Measurements from ENCODE around the gene CCR7.

The CCR7 gene

GRCh38 chr17:40534371-40535189 lies 30.7 kb downstream of the CCR7 start:
- TF ChIP-seq, protein P1, sequence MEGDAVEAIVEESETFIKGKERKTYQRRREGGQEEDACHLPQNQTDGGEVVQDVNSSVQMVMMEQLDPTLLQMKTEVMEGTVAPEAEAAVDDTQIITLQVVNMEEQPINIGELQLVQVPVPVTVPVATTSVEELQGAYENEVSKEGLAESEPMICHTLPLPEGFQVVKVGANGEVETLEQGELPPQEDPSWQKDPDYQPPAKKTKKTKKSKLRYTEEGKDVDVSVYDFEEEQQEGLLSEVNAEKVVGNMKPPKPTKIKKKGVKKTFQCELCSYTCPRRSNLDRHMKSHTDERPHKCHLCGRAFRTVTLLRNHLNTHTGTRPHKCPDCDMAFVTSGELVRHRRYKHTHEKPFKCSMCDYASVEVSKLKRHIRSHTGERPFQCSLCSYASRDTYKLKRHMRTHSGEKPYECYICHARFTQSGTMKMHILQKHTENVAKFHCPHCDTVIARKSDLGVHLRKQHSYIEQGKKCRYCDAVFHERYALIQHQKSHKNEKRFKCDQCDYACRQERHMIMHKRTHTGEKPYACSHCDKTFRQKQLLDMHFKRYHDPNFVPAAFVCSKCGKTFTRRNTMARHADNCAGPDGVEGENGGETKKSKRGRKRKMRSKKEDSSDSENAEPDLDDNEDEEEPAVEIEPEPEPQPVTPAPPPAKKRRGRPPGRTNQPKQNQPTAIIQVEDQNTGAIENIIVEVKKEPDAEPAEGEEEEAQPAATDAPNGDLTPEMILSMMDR (IDR thresholded peaks at IDR 0.05; ENCODE audit: borderline replicate concordance, control extremely low read depth, extremely low read depth, insufficient read depth, missing control alignments): no peak
- no peak for DNase-seq (ENCODE audit: low spot score)
- in situ Hi-C loops (cut with MboI; ENCODE audit: low sequenced_read_pairs, unreplicated experiment): loop anchor here (5.0 to 10.0 kb wide), 3 partner anchors 90 to 240 kb away; partner anchors contain the start of genes GJD3 and IGFBP4

GRCh38 chr17:40533896-40534295 lies 31.4 kb downstream of the CCR7 start:
- TF ChIP-seq, protein P1 (IDR thresholded peaks at IDR 0.05; ENCODE audit: borderline replicate concordance, control extremely low read depth, extremely low read depth, insufficient read depth, missing control alignments): no peak
- DNase-seq (ENCODE audit: low spot score): no peak
- in situ Hi-C loops (cut with MboI; ENCODE audit: low sequenced_read_pairs, unreplicated experiment): loop anchor here (5.0 to 10.0 kb wide), 3 partner anchors 89 to 239 kb away; partner anchors contain the start of genes GJD3 and IGFBP4

DNA sequence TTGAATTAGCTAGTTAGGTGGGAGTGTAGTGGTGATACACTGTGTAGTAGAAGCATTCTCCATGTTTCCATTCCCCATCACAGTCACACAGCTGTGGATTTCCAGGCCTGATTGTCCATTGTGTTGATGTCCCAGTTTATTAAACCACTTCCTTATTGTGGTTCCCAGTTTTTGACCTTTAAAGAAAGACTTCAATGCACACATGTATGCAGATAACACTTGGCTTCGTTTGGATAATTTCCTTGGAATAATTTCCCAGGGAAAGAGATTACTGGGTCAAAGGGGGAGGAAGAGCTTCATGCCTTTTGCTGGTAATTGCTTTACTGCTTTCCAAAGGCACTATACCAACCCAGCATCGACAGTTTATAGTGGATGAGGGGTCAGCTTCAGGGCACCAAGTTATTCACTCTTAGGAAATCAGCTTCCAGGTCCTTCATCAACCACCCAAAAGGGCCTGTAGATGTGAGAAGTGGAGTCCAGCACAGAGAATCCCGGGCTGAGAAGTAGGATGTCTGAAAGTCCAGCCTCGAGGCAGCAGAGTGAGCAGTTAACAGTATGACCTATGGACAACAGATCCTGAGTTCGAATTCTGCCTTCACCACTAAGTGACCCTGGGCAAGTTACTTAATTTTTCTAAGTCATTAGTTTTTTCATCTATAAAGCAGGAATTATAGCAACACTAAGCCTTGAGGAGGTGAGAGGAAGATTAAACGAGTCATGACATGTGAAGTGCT lies 32.6 kb downstream of the CCR7 start:
- TF ChIP-seq, protein P1 (IDR thresholded peaks at IDR 0.05; ENCODE audit: borderline replicate concordance, control extremely low read depth, extremely low read depth, insufficient read depth, missing control alignments): no peak
- DNase-seq (ENCODE audit: low spot score): no peak
- in situ Hi-C loops (cut with MboI; ENCODE audit: low sequenced_read_pairs, unreplicated experiment): loop anchor here (5.0 to 10.0 kb wide), 3 partner anchors 88 to 238 kb away; partner anchors contain the start of genes GJD3 and IGFBP4

- in situ Hi-C loops (cut with MboI; ENCODE audit: low sequenced_read_pairs, unreplicated experiment): loop anchor here (5.0 to 10.0 kb wide), 3 partner anchors 87 to 237 kb away; partner anchors contain the start of genes GJD3 and IGFBP4
These were observed 34.0 kb downstream of the CCR7 start for GRCh38 chr17:40531051-40531991.

GRCh38 chr17:40530531-40530994 lies 34.7 kb downstream of the CCR7 start:
- no peak for DNase-seq (ENCODE audit: low spot score)
- in situ Hi-C loops (cut with MboI; ENCODE audit: low sequenced_read_pairs, unreplicated experiment): loop anchor here (5.0 to 10.0 kb wide), 3 partner anchors 86 to 236 kb away; partner anchors contain the start of genes GJD3 and IGFBP4

More at GRCh38 chr17:40531051-40531991, 34.0 kb downstream of the CCR7 start:
- DNase-seq (ENCODE audit: low spot score): peak; percentile 61
- TF ChIP-seq, protein P1 (IDR thresholded peaks at IDR 0.05; ENCODE audit: borderline replicate concordance, control extremely low read depth, extremely low read depth, insufficient read depth, missing control alignments): no peak

More at GRCh38 chr17:40530531-40530994, 34.7 kb downstream of the CCR7 start:
- TF ChIP-seq, protein P1 (IDR thresholded peaks at IDR 0.05; ENCODE audit: borderline replicate concordance, control extremely low read depth, extremely low read depth, insufficient read depth, missing control alignments): no peak

Measured in GM13976 (cell line).